A673 (cell line): ENCODE data around the gene RAC2. TPM values are rescaled to one million over a fixed set of nuclear protein-coding genes. Genes with fewer than 3 reads are reported as not detected.

Experiments
- BruUV-seq: library from RNA; stranded (reverse); fragments of 400-500 nt; replicated peaks from 2 replicates; lab custom pipeline; 2021; lab: Mats Ljungman, UMichigan
- CTCF ChIA-PET: fragments of 300-600 bp; sonication (Branson Sonifier 250); formaldehyde crosslinking; loops from one replicate; lab custom pipeline; 2022; ENCODE audit warnings: antibody characterized with exemption; lab: Charles Lee
- POLR2A ChIA-PET: fragments of 300-600 bp; sonication (Branson Sonifier 250); formaldehyde crosslinking; loops from one replicate; lab custom pipeline; 2022; ENCODE audit warnings: antibody characterized with exemption; ENCODE audit not compliant: low non-redundant PET; lab: Charles Lee
- DNase-seq: peaks from one replicate; pipeline ENCODE4 v3.0.0-alpha.2; 2015; ENCODE audit warnings: low spot score
- H3K27ac ChIP-seq: fragments of 200-600 bp; sonication (generic); 2 replicates; pipeline ENCODE4 v1.5.1; 2016; ENCODE audit warnings: mixed run types, low read depth, mild to moderate bottlenecking, mixed read lengths, antibody characterized with exemption, low read length; ENCODE audit not compliant: poor library complexity, severe bottlenecking
- H3K27me3 ChIP-seq: fragments of 200-600 bp; sonication (generic); replicated peaks from 2 replicates; pipeline ENCODE4 v1.6.1; 2017; ENCODE audit warnings: mixed run types, low read depth, mild to moderate bottlenecking, mixed read lengths, antibody characterized with exemption, low read length; ENCODE audit not compliant: insufficient read depth, poor library complexity
- H3K36me3 ChIP-seq: fragments of 200-600 bp; sonication (generic); 2 replicates; pipeline ENCODE4 v1.6.1; 2016; ENCODE audit warnings: mixed run types, mild to moderate bottlenecking, mixed read lengths, antibody characterized with exemption, low read length; ENCODE audit not compliant: insufficient read depth, poor library complexity, severe bottlenecking
- H3K4me1 ChIP-seq: fragments of 200-600 bp; sonication (generic); 2 replicates; pipeline ENCODE4 v1.6.1; 2017; ENCODE audit warnings: mixed run types, mild to moderate bottlenecking, mixed read lengths, antibody characterized with exemption, low read length; ENCODE audit not compliant: insufficient read depth, poor library complexity, severe bottlenecking
- H3K4me3 ChIP-seq: fragments of 200-600 bp; sonication (generic); 2 replicates; pipeline ENCODE4 v1.5.1; 2016; ENCODE audit warnings: low read depth, mixed run types, mild to moderate bottlenecking, mixed read lengths, low read length; ENCODE audit not compliant: poor library complexity, severe bottlenecking
- H3K9me3 ChIP-seq: fragments of 200-600 bp; sonication (generic); 2 replicates; pipeline ENCODE4 v1.6.1; 2016; ENCODE audit warnings: mixed run types, low read depth, mild to moderate bottlenecking, mixed read lengths, antibody characterized with exemption, low read length; ENCODE audit not compliant: poor library complexity, severe bottlenecking
- EZH2 ChIP-seq: fragments of 200-600 bp; sonication (generic); IDR thresholded peaks from 2 replicates; pipeline ENCODE4 v1.6.1; 2017; ENCODE audit warnings: borderline replicate concordance, low read depth, mild to moderate bottlenecking, mixed read lengths, antibody characterized with exemption, low read length; ENCODE audit not compliant: poor library complexity, severe bottlenecking
- intact Hi-C: fragments of 100-400 bp; cut with micrococcal nuclease; formaldehyde crosslinking; loops from one replicate; pipeline ENCODE4 v1.10.0; 2022; ENCODE audit not compliant: unreplicated experiment
- total RNA-seq: library from RNA; stranded (reverse); gene quantifications from 2 replicates; pipeline ENCODE4 v1.2.3, GENCODE V29; 2021
- TF ChIP-seq, protein P1 (sequence below): fragments of 300-800, 200-600 bp; sonication (generic); conservative IDR thresholded peaks from 2 replicates; pipeline ENCODE4 v1.5.1; 2017; ENCODE audit warnings: low read depth, mild to moderate bottlenecking, antibody characterized with exemption, low read length, moderate library complexity, mixed read lengths

RAC2 gene
- total RNA-seq, 1 experiment from 2014 or later, result 4.0 TPM

DNA sequence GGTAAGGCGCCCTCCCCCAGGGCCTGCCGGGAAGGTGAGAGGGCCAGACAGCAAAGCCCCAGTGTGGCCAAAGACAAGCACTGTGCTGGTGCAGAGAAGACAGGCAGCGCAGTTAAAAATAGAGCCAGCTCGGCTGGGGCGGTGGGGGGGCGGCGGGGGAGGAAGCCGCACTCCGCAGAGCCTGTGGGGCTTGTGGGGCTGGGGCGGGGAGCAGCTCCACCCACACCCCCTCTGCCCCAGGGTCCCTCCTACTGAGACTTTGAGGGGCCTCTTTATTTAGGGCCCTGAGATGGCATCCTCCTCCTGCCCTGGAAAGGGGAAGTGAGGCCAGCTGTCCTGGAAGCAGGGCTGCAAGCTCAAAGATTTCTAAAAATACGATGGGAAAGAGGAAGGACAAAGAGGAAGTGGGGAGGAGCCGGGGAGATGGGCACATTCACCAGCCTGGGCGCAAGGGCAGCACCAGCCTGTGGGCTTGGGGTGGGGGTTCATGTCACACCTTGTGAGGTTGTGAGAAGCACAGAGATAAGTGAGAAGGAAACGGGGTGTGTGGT is 40.8 kb upstream of the RAC2 start:
- intact Hi-C loops, result no loop called here
- no TSS peak for BruUV-seq
- ChIA-PET POLR2A (interaction anchor here (0.6 kb wide), 1 partner anchor 219 kb away, joined by 18 read pairs; no protein-coding TSS in a partner anchor), CTCF (no interaction called here)
- H3K9me3 ChIP-seq, result no peaks in the 10 kb centered on the region
- H3K4me3 ChIP-seq, result no peak overlapping the region
- H3K4me1 ChIP-seq, result no peaks in the 10 kb centered on the region
- no peaks in the 10 kb centered on the region for H3K27me3 ChIP-seq
- no peak for DNase-seq
- no peak overlapping the region for H3K27ac ChIP-seq
- TF ChIP-seq, protein P1, sequence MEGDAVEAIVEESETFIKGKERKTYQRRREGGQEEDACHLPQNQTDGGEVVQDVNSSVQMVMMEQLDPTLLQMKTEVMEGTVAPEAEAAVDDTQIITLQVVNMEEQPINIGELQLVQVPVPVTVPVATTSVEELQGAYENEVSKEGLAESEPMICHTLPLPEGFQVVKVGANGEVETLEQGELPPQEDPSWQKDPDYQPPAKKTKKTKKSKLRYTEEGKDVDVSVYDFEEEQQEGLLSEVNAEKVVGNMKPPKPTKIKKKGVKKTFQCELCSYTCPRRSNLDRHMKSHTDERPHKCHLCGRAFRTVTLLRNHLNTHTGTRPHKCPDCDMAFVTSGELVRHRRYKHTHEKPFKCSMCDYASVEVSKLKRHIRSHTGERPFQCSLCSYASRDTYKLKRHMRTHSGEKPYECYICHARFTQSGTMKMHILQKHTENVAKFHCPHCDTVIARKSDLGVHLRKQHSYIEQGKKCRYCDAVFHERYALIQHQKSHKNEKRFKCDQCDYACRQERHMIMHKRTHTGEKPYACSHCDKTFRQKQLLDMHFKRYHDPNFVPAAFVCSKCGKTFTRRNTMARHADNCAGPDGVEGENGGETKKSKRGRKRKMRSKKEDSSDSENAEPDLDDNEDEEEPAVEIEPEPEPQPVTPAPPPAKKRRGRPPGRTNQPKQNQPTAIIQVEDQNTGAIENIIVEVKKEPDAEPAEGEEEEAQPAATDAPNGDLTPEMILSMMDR, result no peak
- TF ChIP-seq EZH2, result no peak
- no peaks in the 10 kb centered on the region for H3K36me3 ChIP-seq

DNA sequence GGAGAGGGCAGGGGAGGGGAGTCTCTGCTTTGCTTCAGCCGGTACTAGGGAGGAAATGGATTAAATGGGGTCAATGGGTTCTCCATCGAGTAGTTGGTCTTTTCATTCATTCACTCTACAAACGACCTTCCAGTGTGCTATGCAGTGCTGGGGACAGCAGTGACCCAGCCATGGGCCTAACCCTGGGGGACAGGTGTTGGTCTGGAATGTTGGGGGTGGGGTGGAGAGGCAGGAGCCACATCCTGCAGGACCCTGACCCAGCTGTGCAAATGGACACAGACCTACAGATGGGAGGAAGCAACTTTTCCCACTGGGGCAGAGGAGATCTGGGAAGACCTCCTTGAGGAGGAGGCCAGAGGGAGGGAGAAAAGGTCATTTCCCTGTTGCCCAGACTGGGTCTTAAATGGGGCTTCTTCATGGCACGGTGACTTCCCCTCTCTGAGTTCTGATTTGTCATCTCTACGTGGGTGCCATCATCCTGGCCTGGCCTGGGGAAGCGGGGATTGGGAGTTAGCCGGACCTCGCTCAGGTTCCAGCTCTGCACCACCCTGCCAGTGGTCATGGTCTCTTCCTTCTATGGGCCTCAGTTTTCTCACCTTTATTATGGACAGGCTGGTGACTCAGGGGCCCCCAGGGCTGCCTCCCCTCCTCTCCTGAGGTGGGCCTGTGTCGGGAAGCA is 40.2 kb upstream of the RAC2 start:
- no peak overlapping the region for H3K27ac ChIP-seq
- intact Hi-C loops, result no loop called here
- H3K4me3 ChIP-seq, result no peak overlapping the region
- no peaks in the 10 kb centered on the region for H3K9me3 ChIP-seq
- no peak for TF ChIP-seq EZH2
- TF ChIP-seq, protein P1, result no peak
- no peak for DNase-seq
- BruUV-seq, result no TSS peak
- no peaks in the 10 kb centered on the region for H3K36me3 ChIP-seq
- H3K27me3 ChIP-seq, result no peaks in the 10 kb centered on the region
- CTCF ChIA-PET, result no interaction called here
- H3K4me1 ChIP-seq, result no peaks in the 10 kb centered on the region
- POLR2A ChIA-PET, result interaction anchor here (0.6 kb wide), 1 partner anchor 218 kb away, joined by 18 read pairs; no protein-coding TSS in a partner anchor

DNA sequence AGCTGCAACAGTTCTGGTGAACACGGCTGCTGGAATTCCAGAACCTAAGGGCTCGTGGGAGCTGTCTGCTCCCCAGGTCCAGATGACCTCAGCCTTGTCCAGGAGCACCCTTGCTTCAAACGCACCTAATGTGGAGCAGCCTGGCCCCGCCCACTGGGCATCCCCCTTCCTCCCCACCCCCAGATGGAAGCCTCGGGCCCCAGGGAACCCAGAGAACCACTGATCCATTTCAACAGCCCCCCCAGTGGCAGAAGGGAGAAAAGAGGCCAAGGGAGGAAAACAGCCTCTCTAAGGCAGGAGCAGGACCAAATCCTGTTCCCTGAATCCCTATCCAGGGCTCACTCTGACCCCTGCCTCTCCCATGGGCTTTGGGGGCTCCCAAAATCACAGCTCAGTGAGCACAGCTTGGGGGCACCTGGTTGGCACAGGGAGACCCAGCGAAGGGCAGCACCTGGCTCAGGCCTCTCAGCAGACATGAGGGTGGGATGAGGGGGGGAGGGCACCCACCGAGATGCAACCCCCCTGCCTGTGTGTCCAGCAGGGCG is 39.4 kb upstream of the RAC2 start:
- no TSS peak for BruUV-seq
- ChIA-PET POLR2A (no interaction called here), CTCF (no interaction called here)
- Histone ChIP-seq H3K27ac (no peak overlapping the region), H3K27me3 (no peaks in the 10 kb centered on the region), H3K9me3 (no peaks in the 10 kb centered on the region), H3K4me3 (no peak overlapping the region), H3K36me3 (no peaks in the 10 kb centered on the region), H3K4me1 (no peaks in the 10 kb centered on the region)
- TF ChIP-seq EZH2, result no peak
- TF ChIP-seq, protein P1, result no peak
- no peak for DNase-seq
- intact Hi-C loops, result no loop called here
